ENCODE measurements around the gene TUSC7.

The TUSC7 gene

GRCh38 chr3:116709479-116709878 lies at the start of gene TUSC7:
Gene TUSC7 (plus strand): TSS chr3:116709779.
- DNase-seq = no peak

GRCh38 chr3:116661196-116661595 lies 48.4 kb upstream of the TUSC7 start:
- DNase-seq = no peak

GRCh38 chr3:116663161-116664110 lies 46.1 kb upstream of the TUSC7 start:
- DNase-seq = no peak

GRCh38 chr3:116667324-116667723 lies 42.3 kb upstream of the TUSC7 start:
- no peak for DNase-seq

GRCh38 chr3:116667791-116668190 lies 41.8 kb upstream of the TUSC7 start:
- no peak for DNase-seq

- DNase-seq = no peak
These were observed 40.0 kb upstream of the TUSC7 start for GRCh38 chr3:116669576-116669975.

GRCh38 chr3:116671151-116671550 lies 38.4 kb upstream of the TUSC7 start:
- DNase-seq = no peak

- no peak for DNase-seq
These were observed 30.7 kb upstream of the TUSC7 start for GRCh38 chr3:116678853-116679252.

GRCh38 chr3:116691041-116691440 lies 18.5 kb upstream of the TUSC7 start:
- DNase-seq = no peak

- no peak for DNase-seq
These were observed 8.5 kb upstream of the TUSC7 start for GRCh38 chr3:116701070-116701469.

- DNase-seq = no peak
These were observed 7.2 kb upstream of the TUSC7 start for GRCh38 chr3:116702334-116702733.

GRCh38 chr3:116707531-116707930 lies 2.0 kb upstream of the TUSC7 start:
- no peak for DNase-seq

GRCh38 chr3:116716490-116716889 lies 6.9 kb downstream of the TUSC7 start:
- DNase-seq = no peak

- DNase-seq = no peak
These were observed 8.0 kb downstream of the TUSC7 start for GRCh38 chr3:116717566-116717965.

- no peak for DNase-seq
These were observed 18.9 kb downstream of the TUSC7 start for GRCh38 chr3:116728454-116728853.

- no peak for DNase-seq
These were observed 24.7 kb downstream of the TUSC7 start for GRCh38 chr3:116734243-116734642.

GRCh38 chr3:116739678-116740077 lies 30.1 kb downstream of the TUSC7 start:
- DNase-seq = no peak

GRCh38 chr3:116740293-116740692 lies 30.7 kb downstream of the TUSC7 start:
- no peak for DNase-seq

GRCh38 chr3:116741467-116741866 lies 31.9 kb downstream of the TUSC7 start:
- no peak for DNase-seq

- DNase-seq = no peak
These were observed 33.5 kb downstream of the TUSC7 start for GRCh38 chr3:116743062-116743461.

GRCh38 chr3:116749388-116749787 lies 39.8 kb downstream of the TUSC7 start:
- no peak for DNase-seq

- no peak for DNase-seq
These were observed 47.7 kb downstream of the TUSC7 start for GRCh38 chr3:116757315-116757714.

- no peak for DNase-seq
These were observed 49.7 kb downstream of the TUSC7 start for GRCh38 chr3:116759316-116759715.

Data from CD4-positive, alpha-beta T cell treated with Interferon gamma for 1 hour (primary cell).